IPS-18a (cell line): ENCODE measurements around the gene APOA1.

Experiments
- H3K27ac ChIP-seq: one replicate; pipeline ENCODE4 v1.5.1; 2013; ENCODE audit warnings: low read length
- H3K27me3 ChIP-seq: one replicate; pipeline ENCODE4 v1.6.1; 2013; ENCODE audit warnings: mild to moderate bottlenecking, low read length; ENCODE audit not compliant: control insufficient read depth, insufficient read depth
- H3K36me3 ChIP-seq: one replicate; pipeline ENCODE4 v1.6.1; 2013; ENCODE audit warnings: low read depth, low read length; ENCODE audit not compliant: control insufficient read depth
- H3K4me1 ChIP-seq: one replicate; pipeline ENCODE4 v1.6.1; 2013; ENCODE audit warnings: low read depth, low read length; ENCODE audit not compliant: control insufficient read depth
- H3K4me3 ChIP-seq: one replicate; pipeline ENCODE4 v1.5.1; 2013; ENCODE audit warnings: low read length
- H3K9ac ChIP-seq: one replicate; pipeline ENCODE4 v1.6.1; 2013; ENCODE audit warnings: mild to moderate bottlenecking, low read length, moderate library complexity
- H3K9me3 ChIP-seq: one replicate; pipeline ENCODE4 v1.6.1; 2013; ENCODE audit warnings: low read depth, low read length; ENCODE audit not compliant: control insufficient read depth

Gene APOA1

DNA sequence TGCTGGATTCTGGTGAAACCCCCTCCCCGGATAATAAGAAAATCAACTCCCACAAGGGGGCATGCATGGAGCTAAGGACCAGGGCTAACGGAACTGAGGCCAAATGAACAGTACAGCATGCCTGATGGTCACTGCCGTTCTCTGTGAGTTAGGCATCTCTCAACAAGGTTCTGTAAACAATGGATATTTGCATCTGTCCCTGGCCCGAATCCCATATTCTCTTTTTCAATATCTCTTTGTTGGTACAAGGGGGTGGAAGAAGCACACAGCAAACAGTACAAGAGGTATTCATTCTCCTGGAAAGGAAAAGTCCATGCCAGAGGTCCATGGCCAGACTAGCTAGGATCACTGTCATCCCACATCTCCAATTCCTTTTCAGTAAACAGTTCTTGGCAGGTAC, 32.2 kb upstream of the APOA1 start:
- H3K27ac ChIP-seq = no peak overlapping the region
- no peaks in the 10 kb centered on the region for H3K4me1 ChIP-seq
- H3K36me3 ChIP-seq = peaks cover 74% of the 10 kb centered on the region
- no peak overlapping the region for H3K9ac ChIP-seq
- H3K9me3 ChIP-seq = no peaks in the 10 kb centered on the region
- H3K27me3 ChIP-seq = no peaks in the 10 kb centered on the region
- no peak overlapping the region for H3K4me3 ChIP-seq

- H3K4me3 ChIP-seq = no peak overlapping the region
- H3K27me3 ChIP-seq = no peaks in the 10 kb centered on the region
- no peaks in the 10 kb centered on the region for H3K9me3 ChIP-seq
- H3K9ac ChIP-seq = no peak overlapping the region
- no peak overlapping the region for H3K27ac ChIP-seq
- peaks cover 73% of the 10 kb centered on the region for H3K36me3 ChIP-seq
- no peaks in the 10 kb centered on the region for H3K4me1 ChIP-seq
These were observed 30.6 kb upstream of the APOA1 start for GRCh38 chr11:116868066-116868465.

GRCh38 chr11:116867619-116868018, 30.2 kb upstream of the APOA1 start:
- Histone ChIP-seq H3K4me3 (no peak overlapping the region), H3K27me3 (no peaks in the 10 kb centered on the region), H3K9ac (no peak overlapping the region), H3K4me1 (no peaks in the 10 kb centered on the region), H3K36me3 (peaks cover 69% of the 10 kb centered on the region), H3K9me3 (no peaks in the 10 kb centered on the region), H3K27ac (no peak overlapping the region)

DNA sequence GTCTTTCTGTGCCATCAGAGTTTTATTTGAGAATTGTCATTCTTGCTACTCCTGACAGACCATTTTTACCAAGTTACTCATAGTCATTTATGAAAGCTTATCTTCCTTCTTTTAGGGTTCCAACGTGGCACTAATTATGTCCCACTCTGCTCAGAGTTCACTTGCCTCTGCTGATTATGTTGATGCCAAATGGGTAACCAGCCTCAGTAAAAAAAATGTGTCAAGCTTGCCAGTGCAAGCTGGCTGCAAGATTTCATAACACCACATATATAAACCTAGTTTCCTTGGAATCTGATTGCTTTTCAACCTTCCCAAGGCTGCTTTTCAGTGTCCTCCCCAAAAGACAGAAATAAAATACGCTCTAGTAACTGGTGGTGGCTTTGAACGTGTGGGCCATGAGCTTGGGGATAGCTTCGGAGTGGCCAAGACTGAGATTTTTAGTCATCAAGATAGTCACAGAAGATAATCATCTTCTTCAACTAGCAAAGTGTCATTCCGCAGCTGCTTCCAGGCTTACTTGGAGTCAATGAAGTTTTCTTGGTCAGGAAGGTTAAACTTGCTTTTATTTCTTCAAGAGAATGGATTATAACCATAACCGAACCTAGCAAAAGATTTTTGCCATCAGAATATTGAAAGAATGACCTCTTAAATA, 29.5 kb upstream of the APOA1 start:
- Histone ChIP-seq H3K36me3 (peaks cover 69% of the 10 kb centered on the region), H3K9ac (no peak overlapping the region), H3K27ac (no peak overlapping the region), H3K4me3 (no peak overlapping the region), H3K4me1 (no peaks in the 10 kb centered on the region), H3K9me3 (no peaks in the 10 kb centered on the region), H3K27me3 (no peaks in the 10 kb centered on the region)

DNA sequence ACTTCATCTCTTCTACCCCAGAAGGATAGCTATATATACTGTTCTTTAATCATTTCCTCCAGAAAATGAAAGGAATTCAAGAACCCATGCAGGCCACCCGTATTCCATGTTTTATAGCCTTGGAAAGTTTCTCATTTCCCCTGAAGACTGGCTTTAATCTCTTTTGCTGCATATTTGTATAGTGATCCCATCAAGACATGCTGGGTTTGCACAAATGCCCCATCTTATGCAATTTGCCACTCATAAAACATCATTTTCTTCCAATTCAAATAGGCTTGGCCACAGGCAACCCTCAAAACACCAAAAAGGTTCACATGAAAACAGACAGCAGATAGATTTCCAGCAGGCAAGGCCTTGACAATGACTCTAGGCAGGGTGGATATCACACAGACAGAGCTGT, 28.3 kb upstream of the APOA1 start:
- no peak overlapping the region for H3K27ac ChIP-seq
- no peaks in the 10 kb centered on the region for H3K27me3 ChIP-seq
- peaks cover 69% of the 10 kb centered on the region for H3K36me3 ChIP-seq
- no peak overlapping the region for H3K4me3 ChIP-seq
- H3K9me3 ChIP-seq = no peaks in the 10 kb centered on the region
- H3K4me1 ChIP-seq = no peaks in the 10 kb centered on the region
- H3K9ac ChIP-seq = no peak overlapping the region

DNA sequence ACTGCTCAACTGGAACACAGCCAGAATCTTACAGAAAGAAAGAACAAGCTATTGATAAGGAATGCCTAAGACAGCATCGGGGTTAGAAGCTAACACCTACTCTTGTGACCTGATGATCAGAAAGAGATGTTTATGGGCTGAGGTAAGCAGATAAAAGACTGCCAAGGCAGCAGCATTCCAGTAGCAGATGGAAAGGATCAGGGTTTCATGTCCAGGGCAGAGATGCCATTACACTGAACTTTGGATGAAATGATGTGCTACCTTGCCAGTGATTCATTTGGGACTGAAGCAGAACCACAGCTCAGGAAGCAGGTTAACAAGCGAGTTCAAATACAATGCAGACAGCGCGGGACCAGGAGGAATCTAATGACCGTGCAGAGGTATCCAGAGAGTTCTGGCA, 27.1 kb upstream of the APOA1 start:
- peaks cover 64% of the 10 kb centered on the region for H3K36me3 ChIP-seq
- H3K27ac ChIP-seq = no peak overlapping the region
- H3K27me3 ChIP-seq = no peaks in the 10 kb centered on the region
- no peaks in the 10 kb centered on the region for H3K9me3 ChIP-seq
- no peak overlapping the region for H3K9ac ChIP-seq
- no peak overlapping the region for H3K4me3 ChIP-seq
- no peaks in the 10 kb centered on the region for H3K4me1 ChIP-seq

DNA sequence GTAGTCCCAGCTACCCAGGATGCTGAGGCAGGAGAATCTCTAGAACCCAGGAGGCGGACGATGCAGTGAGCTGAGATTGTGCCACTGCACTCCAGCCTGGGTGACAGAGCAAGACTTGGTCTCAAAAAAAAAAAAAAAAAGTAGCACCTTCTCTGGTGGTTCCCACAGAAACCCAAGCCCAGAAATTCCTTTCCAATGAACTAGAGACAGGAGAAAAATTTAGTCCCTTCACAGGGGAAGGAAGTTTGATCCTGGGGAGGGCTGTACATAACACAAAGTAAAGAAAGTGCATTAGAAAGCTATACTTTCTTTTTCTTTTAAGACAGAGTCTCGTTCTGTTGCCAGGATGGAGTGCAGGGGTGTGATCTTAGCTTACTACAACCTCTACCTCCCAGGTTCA, 25.5 kb upstream of the APOA1 start:
- Histone ChIP-seq H3K9me3 (no peaks in the 10 kb centered on the region), H3K4me3 (no peak overlapping the region), H3K36me3 (peaks cover 66% of the 10 kb centered on the region), H3K4me1 (no peaks in the 10 kb centered on the region), H3K27ac (no peak overlapping the region), H3K27me3 (no peaks in the 10 kb centered on the region), H3K9ac (no peak overlapping the region)

DNA sequence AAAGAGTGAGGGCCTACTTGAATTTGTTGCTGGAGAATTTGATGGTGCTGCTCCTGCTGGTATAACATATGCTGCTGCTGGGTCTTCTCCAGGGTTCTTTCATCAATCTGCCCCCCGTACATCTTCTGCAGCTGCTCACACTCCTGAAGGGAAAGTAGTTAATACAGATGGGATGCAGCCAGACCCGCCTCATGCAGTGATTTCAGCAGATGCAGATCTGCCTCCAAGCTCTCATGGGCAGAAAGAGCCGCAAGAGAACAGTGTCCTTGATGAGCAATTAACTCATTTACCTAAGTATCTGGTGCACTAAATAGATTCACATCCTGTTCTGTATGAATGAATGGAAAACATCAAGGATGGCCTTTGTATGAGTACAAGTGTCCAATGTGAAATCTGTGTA, 24.8 kb upstream of the APOA1 start:
- H3K9ac ChIP-seq = no peak overlapping the region
- peaks cover 66% of the 10 kb centered on the region for H3K36me3 ChIP-seq
- H3K9me3 ChIP-seq = no peaks in the 10 kb centered on the region
- no peak overlapping the region for H3K27ac ChIP-seq
- H3K27me3 ChIP-seq = no peaks in the 10 kb centered on the region
- no peak overlapping the region for H3K4me3 ChIP-seq
- H3K4me1 ChIP-seq = no peaks in the 10 kb centered on the region

- H3K27ac ChIP-seq = no peak overlapping the region
These were observed 24.1 kb upstream of the APOA1 start for GRCh38 chr11:116861539-116861938.

DNA sequence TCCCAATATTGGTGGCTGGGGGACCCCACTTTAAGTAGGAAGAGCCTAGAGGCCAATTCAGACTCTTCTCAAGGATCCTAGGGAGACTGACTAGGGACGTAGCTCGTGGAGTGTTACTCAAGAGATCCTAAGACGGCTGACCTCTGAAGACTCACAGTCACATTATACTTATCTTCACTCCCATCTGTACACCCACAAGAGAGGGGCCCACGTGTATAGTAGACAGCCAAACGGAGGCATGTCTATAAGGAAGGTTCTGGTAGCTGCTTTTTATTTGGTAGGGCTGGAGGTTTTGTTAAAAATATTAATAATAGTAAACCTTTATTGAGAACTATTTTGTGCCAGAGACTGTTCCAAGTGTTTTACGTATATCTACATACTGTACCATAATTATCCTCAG, 22.9 kb upstream of the APOA1 start:
- Histone ChIP-seq H3K4me1 (no peaks in the 10 kb centered on the region), H3K4me3 (no peak overlapping the region), H3K27ac (no peak overlapping the region), H3K36me3 (peaks cover 68% of the 10 kb centered on the region), H3K27me3 (no peaks in the 10 kb centered on the region), H3K9ac (no peak overlapping the region), H3K9me3 (no peaks in the 10 kb centered on the region)

More at GRCh38 chr11:116861539-116861938, 24.1 kb upstream of the APOA1 start:
- H3K4me3 ChIP-seq = no peak overlapping the region
- no peaks in the 10 kb centered on the region for H3K27me3 ChIP-seq
- no peaks in the 10 kb centered on the region for H3K9me3 ChIP-seq
- H3K9ac ChIP-seq = no peak overlapping the region
- H3K4me1 ChIP-seq = no peaks in the 10 kb centered on the region
- peaks cover 66% of the 10 kb centered on the region for H3K36me3 ChIP-seq

GRCh38 chr11:116859175-116859574, 21.8 kb upstream of the APOA1 start:
- Histone ChIP-seq H3K4me1 (no peaks in the 10 kb centered on the region), H3K27me3 (no peaks in the 10 kb centered on the region), H3K4me3 (no peak overlapping the region), H3K36me3 (peaks cover 60% of the 10 kb centered on the region), H3K27ac (no peak overlapping the region), H3K9me3 (no peaks in the 10 kb centered on the region), H3K9ac (no peak overlapping the region)

DNA sequence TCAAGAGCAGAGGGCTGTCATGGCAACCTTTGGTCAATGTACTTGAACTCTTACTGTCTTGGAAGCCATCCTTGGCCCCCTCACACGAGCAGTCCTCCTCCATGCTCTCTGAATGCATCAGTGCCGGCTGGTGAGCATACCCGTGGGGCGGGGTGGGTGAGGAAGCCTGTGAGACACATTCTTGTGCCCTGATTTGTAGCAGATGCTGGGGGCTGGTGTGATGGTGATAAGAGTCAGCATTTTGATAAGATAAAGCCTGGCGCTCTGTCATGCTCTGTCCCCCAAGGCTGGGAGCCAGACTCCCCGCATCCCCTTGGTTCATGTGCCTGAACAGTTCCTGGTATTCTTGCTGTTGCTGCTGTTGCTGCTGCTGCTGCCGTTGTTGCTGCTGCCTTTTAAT, 20.5 kb upstream of the APOA1 start:
- Histone ChIP-seq H3K4me1 (no peaks in the 10 kb centered on the region), H3K9ac (no peak overlapping the region), H3K4me3 (no peak overlapping the region), H3K27ac (no peak overlapping the region), H3K9me3 (no peaks in the 10 kb centered on the region), H3K36me3 (peaks cover 52% of the 10 kb centered on the region), H3K27me3 (no peaks in the 10 kb centered on the region)
